DND-41 (cell line): ENCODE measurements around the gene TSKS.
"Not testable (repeated sequence)": the region's sequence is repeated elsewhere in the genome, so short reads cannot be mapped to it uniquely, and the experiment has no call there.

ENCODE experiments used
- ATAC-seq: fragments of 200-7000 bp; cut with Tn5 transposase; 3 replicates; pipeline ENCODE4 v1.9.1; 2021; ENCODE audit warnings: low read depth; ENCODE audit not compliant: insufficient read depth
- DNase-seq: peaks from one replicate; pipeline ENCODE4 v3.0.0-alpha.2; 2020
- H2AFZ ChIP-seq: 2 replicates; pipeline ENCODE4 v1.6.0; 2012; ENCODE audit warnings: low read depth, low read length
- H3K27ac ChIP-seq: 2 replicates; pipeline ENCODE4 v1.5.1; 2012; ENCODE audit warnings: low read length, inconsistent platforms
- H3K27me3 ChIP-seq: fragments of 200-600 bp; sonication (generic); 2 replicates; pipeline ENCODE4 v1.6.0; 2012; ENCODE audit warnings: low read length, mild to moderate bottlenecking, inconsistent platforms; ENCODE audit not compliant: insufficient read depth, poor library complexity
- H3K36me3 ChIP-seq: 2 replicates; pipeline ENCODE4 v1.5.1; 2012; ENCODE audit warnings: low read length, inconsistent platforms; ENCODE audit not compliant: insufficient read depth
- H3K4me1 ChIP-seq: 2 replicates; pipeline ENCODE4 v1.5.1; 2012; ENCODE audit warnings: mild to moderate bottlenecking, low read length; ENCODE audit not compliant: insufficient read depth
- H3K4me2 ChIP-seq: 2 replicates; pipeline ENCODE4 v1.6.0; 2012; ENCODE audit warnings: mild to moderate bottlenecking, moderate library complexity, low read length, inconsistent platforms; ENCODE audit not compliant: insufficient read depth
- H3K4me3 ChIP-seq, 2 experiments: fragments of 200-600 bp in 1 of 2; shearing (Covaris generic) in 1 of 2; 2 replicates each; pipeline ENCODE4 v1.5.1; 2012 to 2016; ENCODE audit warnings: inconsistent platforms in 2 of 2, low read length in 2 of 2, mild to moderate bottlenecking in 2 of 2, low read depth in 1 of 2, moderate library complexity in 1 of 2
- H3K79me2 ChIP-seq: 2 replicates; pipeline ENCODE4 v1.6.0; 2012; ENCODE audit warnings: low read length, inconsistent platforms; ENCODE audit not compliant: insufficient read depth
- H3K9ac ChIP-seq: 2 replicates; pipeline ENCODE4 v1.6.0; 2012; ENCODE audit warnings: low read depth, mild to moderate bottlenecking, inconsistent platforms, low read length, moderate library complexity
- H3K9me3 ChIP-seq: 2 replicates; pipeline ENCODE4 v1.5.1; 2012; ENCODE audit warnings: low read length, moderate library complexity, mild to moderate bottlenecking, inconsistent platforms; ENCODE audit not compliant: insufficient read depth, severe bottlenecking
- H4K20me1 ChIP-seq: 2 replicates; pipeline ENCODE4 v1.6.0; 2012; ENCODE audit warnings: low read length; ENCODE audit not compliant: insufficient read depth
- CTCF ChIP-seq: IDR thresholded peaks from 2 replicates; pipeline ENCODE4 v1.5.1; 2012; ENCODE audit warnings: borderline replicate concordance, low read length, moderate library complexity, mild to moderate bottlenecking; ENCODE audit not compliant: poor library complexity, severe bottlenecking; ENCODE audit errors: extremely low read depth
- EZH2 ChIP-seq: IDR thresholded peaks from 3 replicates; pipeline ENCODE4 v1.6.1; 2012; ENCODE audit warnings: borderline replicate concordance, low read depth, mild to moderate bottlenecking, moderate library complexity, low read length, inconsistent platforms; ENCODE audit not compliant: severe bottlenecking

The TSKS gene

DNA sequence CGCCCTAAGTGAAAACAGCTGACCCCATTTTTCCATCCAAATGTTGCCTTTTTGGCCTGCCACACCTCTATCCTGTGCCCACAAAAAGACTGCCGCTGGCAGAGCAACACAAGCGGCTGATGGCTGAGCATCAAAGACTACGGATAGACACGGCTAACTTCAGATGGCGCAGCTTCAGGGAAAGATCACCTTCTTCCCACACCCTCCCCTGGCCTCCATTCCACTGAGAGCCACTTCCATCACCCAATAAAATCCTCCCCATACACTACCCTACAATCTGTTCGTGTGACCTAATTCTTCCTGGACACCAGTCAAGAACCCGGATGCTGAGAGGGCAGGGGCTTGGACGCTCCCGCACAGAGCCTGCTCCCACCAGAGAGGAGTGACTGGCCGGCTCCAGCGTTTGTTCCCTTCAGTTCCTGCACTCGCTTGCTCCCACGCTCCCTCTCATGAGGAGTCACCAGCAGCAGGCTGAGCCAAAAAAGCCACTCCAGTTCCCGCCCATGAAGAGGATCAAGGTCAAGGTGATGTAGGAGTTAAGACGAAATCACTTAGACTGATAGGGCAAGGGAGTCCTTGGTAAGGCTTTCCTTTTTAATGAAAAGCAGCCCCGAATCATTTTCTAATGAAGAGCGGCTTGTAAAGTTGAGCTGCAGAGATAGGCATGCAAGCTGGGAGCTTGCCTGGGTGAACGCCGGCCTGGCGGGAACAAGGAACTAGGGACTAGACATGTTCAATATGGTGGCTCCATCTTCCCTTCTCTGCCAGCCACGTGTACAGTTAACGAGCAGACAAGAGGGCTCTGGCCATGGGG lies 35.7 kb downstream of the TSKS start:
- DNase-seq (no peak), ATAC-seq (no peak)
- Histone ChIP-seq H3K79me2 (no peaks in the 10 kb centered on the region), H3K4me1 (no peaks in the 10 kb centered on the region), H3K36me3 (no peaks in the 10 kb centered on the region), H3K27me3 (no peaks in the 10 kb centered on the region), H3K9me3 (no peaks in the 10 kb centered on the region), H3K4me2 (no peak overlapping the region), H3K4me3 (no peak overlapping the region), H3K9ac (no peak overlapping the region), H4K20me1 (no peaks in the 10 kb centered on the region), H2AFZ (no peak overlapping the region), H3K27ac (no peak overlapping the region)
- TF ChIP-seq EZH2 (no peak), CTCF (no peak)

- H3K9ac ChIP-seq, H2AFZ ChIP-seq, H3K4me3 ChIP-seq, H3K9me3 ChIP-seq, H3K4me2 ChIP-seq, H3K4me1 ChIP-seq, H4K20me1 ChIP-seq, H3K79me2 ChIP-seq, ATAC-seq, H3K27me3 ChIP-seq, H3K36me3 ChIP-seq, DNase-seq, H3K27ac ChIP-seq: not testable (repeated sequence)
Observed at GRCh38 chr19:49719420-49719819, 43.7 kb downstream of the TSKS start.

DNA sequence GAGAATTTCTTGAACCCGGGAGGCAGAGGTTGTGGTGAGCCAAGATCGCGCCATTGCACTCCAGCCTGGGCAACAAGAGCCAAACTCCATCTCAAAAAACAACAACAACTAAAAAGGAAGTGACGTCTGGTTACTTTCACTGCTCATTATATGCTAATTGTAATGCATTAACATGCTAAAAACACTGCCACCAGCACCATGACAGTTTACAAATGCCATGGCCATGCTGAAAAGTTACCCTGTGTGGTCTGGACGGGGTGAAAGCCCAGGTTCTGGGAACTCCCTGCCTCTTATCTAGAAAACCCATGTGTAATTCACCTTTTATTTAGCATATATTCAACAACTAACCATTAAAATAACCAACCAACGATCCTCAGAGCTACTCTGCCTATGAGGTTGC lies 44.1 kb downstream of the TSKS start:
- Histone ChIP-seq H3K27me3 (no peaks in the 10 kb centered on the region), H3K4me3 (no peak overlapping the region), H3K79me2 (no peaks in the 10 kb centered on the region), H3K4me1 (peaks cover 6% of the 10 kb centered on the region; the same call in 1 of the 2 replicates), H3K9ac (no peak overlapping the region), H3K4me2 (no peak overlapping the region), H3K9me3 (no peaks in the 10 kb centered on the region), H3K27ac (no peak overlapping the region), H2AFZ (no peak overlapping the region), H3K36me3 (no peaks in the 10 kb centered on the region), H4K20me1 (no peaks in the 10 kb centered on the region)
- DNase-seq, result no peak
- TF ChIP-seq EZH2, result no peak
- TF ChIP-seq CTCF, result no peak
- no peak for ATAC-seq

DNA sequence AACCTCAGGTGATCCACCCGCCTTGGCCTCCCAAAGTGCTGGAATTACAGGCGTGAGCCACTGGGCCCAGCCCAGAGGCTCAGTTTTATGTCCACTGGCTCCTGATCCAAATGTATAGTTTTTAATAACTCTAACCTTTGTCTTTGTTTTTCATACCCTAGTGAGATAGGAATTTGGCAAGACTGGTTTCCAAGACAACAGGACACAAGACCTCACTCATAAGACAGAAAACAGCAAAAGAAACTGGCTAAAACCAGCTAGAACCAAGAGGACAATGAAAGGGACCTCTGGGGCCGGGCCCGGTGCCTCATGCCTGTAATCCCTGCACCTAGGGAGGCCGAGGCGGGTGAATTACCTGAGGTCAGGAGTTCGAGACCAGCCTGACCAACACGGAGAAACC lies 44.6 kb downstream of the TSKS start:
- H3K79me2 ChIP-seq, result no peaks in the 10 kb centered on the region
- no peak for DNase-seq
- H4K20me1 ChIP-seq, result no peaks in the 10 kb centered on the region
- H3K27me3 ChIP-seq, result no peaks in the 10 kb centered on the region
- no peak overlapping the region for H3K4me2 ChIP-seq
- H3K4me1 ChIP-seq, result peaks cover 6% of the 10 kb centered on the region; the same call in 1 of the 2 replicates
- H3K9ac ChIP-seq, result no peak overlapping the region
- no peaks in the 10 kb centered on the region for H3K36me3 ChIP-seq
- no peak overlapping the region for H3K4me3 ChIP-seq
- no peak overlapping the region for H2AFZ ChIP-seq
- no peaks in the 10 kb centered on the region for H3K9me3 ChIP-seq
- ATAC-seq, result no peak
- TF ChIP-seq CTCF (no peak), EZH2 (no peak)
- H3K27ac ChIP-seq, result no peak overlapping the region
